Raji (cell line): ENCODE data around the gene INTS4.

Experiments
- POLR2A ChIP-seq: IDR thresholded peaks from 2 replicates; pipeline ENCODE4 v1.6.1; 2011; ENCODE audit warnings: low read depth, low read length, control low read depth; ENCODE audit not compliant: insufficient read depth

Gene INTS4

GRCh38 chr11:78030429-78031325 is 36.2 kb upstream of the INTS4 start:
- no peak for TF ChIP-seq POLR2A

GRCh38 chr11:78027759-78028158 is 33.3 kb upstream of the INTS4 start:
- no peak for TF ChIP-seq POLR2A

GRCh38 chr11:78025378-78025777 is 30.9 kb upstream of the INTS4 start:
- no peak for TF ChIP-seq POLR2A

GRCh38 chr11:78023426-78023825 is 29.0 kb upstream of the INTS4 start:
- TF ChIP-seq POLR2A: no peak

GRCh38 chr11:78022397-78023396 is 28.2 kb upstream of the INTS4 start, which contains the start of gene KCTD14:
Gene KCTD14 (minus strand): TSS chr11:78023276. CDS start chr11:78023249, 27 bp downstream.
- no peak for TF ChIP-seq POLR2A

GRCh38 chr11:78021611-78022010 is 27.1 kb upstream of the INTS4 start:
- TF ChIP-seq POLR2A: no peak

GRCh38 chr11:78020246-78020645 is 25.8 kb upstream of the INTS4 start:
- no peak for TF ChIP-seq POLR2A

GRCh38 chr11:78019808-78020207 is 25.3 kb upstream of the INTS4 start:
- TF ChIP-seq POLR2A: no peak

- TF ChIP-seq POLR2A: no peak
Observed at GRCh38 chr11:78015878-78016277, 21.4 kb upstream of the INTS4 start.

- TF ChIP-seq POLR2A: no peak
Observed at GRCh38 chr11:78011301-78011700, 16.8 kb upstream of the INTS4 start.

- no peak for TF ChIP-seq POLR2A
Observed at GRCh38 chr11:78010755-78011154, 16.3 kb upstream of the INTS4 start.

GRCh38 chr11:78010304-78010703 is 15.8 kb upstream of the INTS4 start:
- TF ChIP-seq POLR2A: no peak

- no peak for TF ChIP-seq POLR2A
Observed at GRCh38 chr11:78009062-78009461, 14.6 kb upstream of the INTS4 start.

- no peak for TF ChIP-seq POLR2A
Observed at GRCh38 chr11:78000193-78000592, 5.7 kb upstream of the INTS4 start.

- no peak for TF ChIP-seq POLR2A
Observed at GRCh38 chr11:77999446-78000030, 5.1 kb upstream of the INTS4 start.
